ENCODE results near the gene CKS2. TPM values are rescaled to one million over a fixed set of nuclear protein-coding genes. Genes with fewer than 3 reads are reported as not detected.
A peak's percentile ranks its signal among the peaks of the same experiment; 100 is the strongest.

The CKS2 gene
- total and polyA plus RNA-seq, 2 experiments from 2014 or later = 512 to 1,783 TPM

GRCh38 chr9:89363921-89364665, 53.1 kb downstream of the CKS2 start (continued):
- TF ChIP-seq, protein P1, sequence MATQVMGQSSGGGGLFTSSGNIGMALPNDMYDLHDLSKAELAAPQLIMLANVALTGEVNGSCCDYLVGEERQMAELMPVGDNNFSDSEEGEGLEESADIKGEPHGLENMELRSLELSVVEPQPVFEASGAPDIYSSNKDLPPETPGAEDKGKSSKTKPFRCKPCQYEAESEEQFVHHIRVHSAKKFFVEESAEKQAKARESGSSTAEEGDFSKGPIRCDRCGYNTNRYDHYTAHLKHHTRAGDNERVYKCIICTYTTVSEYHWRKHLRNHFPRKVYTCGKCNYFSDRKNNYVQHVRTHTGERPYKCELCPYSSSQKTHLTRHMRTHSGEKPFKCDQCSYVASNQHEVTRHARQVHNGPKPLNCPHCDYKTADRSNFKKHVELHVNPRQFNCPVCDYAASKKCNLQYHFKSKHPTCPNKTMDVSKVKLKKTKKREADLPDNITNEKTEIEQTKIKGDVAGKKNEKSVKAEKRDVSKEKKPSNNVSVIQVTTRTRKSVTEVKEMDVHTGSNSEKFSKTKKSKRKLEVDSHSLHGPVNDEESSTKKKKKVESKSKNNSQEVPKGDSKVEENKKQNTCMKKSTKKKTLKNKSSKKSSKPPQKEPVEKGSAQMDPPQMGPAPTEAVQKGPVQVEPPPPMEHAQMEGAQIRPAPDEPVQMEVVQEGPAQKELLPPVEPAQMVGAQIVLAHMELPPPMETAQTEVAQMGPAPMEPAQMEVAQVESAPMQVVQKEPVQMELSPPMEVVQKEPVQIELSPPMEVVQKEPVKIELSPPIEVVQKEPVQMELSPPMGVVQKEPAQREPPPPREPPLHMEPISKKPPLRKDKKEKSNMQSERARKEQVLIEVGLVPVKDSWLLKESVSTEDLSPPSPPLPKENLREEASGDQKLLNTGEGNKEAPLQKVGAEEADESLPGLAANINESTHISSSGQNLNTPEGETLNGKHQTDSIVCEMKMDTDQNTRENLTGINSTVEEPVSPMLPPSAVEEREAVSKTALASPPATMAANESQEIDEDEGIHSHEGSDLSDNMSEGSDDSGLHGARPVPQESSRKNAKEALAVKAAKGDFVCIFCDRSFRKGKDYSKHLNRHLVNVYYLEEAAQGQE (IDR thresholded peaks at IDR 0.05; ENCODE audit: unreplicated experiment) = no peak
- TF ChIP-seq ZNF331 (CRISPR knock-in tag; IDR thresholded peaks at IDR 0.05; ENCODE audit: low read depth) = no peak

GRCh38 chr9:89364666-89365531, 53.9 kb downstream of the CKS2 start:
- Mint-ChIP-seq H3K9me3 (no peaks in the 10 kb centered on the region), H3K4me1 (no peaks in the 10 kb centered on the region), H3K4me3 (no peak overlapping the region), H3K27me3 (ENCODE audit: insufficient read depth, low read depth, poor library complexity) (peaks cover 5% of the 10 kb centered on the region), H3K27ac (peak overlapping the region; percentile 42; the same call in 1 of the 2 replicates), H3K36me3 (ENCODE audit: low read depth) (peaks cover 24% of the 10 kb centered on the region)
- Histone ChIP-seq H3K27ac (ENCODE audit: low read depth) (no peak overlapping the region), H2AFZ (no peak overlapping the region), H3F3A (replicated peaks; ENCODE audit: low read depth) (no peaks in the 10 kb centered on the region), H3K79me2 (replicated peaks; ENCODE audit: insufficient read depth) (no peaks in the 10 kb centered on the region), H3K36me3 (ENCODE audit: insufficient read depth) (peaks cover 14% of the 10 kb centered on the region; the same call in 1 of the 2 replicates), H3K4me1 (ENCODE audit: insufficient read depth) (no peaks in the 10 kb centered on the region), H3K9me2 (ENCODE audit: insufficient read depth) (no peaks in the 10 kb centered on the region), H4K20me1 (replicated peaks; ENCODE audit: insufficient read depth) (0 out of 2 replicates have a peak, but pooled peaks cover 6% of the 10 kb centered on the region), H3K4me2 (no peak overlapping the region), H3K4me3 (no peak overlapping the region), H3K27me3 (ENCODE audit: insufficient read depth) (no peaks in the 10 kb centered on the region)
- TF ChIP-seq EZH2phosphoT487 (IDR thresholded peaks at IDR 0.05; ENCODE audit: unreplicated experiment) = no peak
- no peak for TF ChIP-seq POLR2AphosphoS5 (IDR thresholded peaks at IDR 0.05; ENCODE audit: low read depth)
- TF ChIP-seq STAT1 (IDR thresholded peaks at IDR 0.05; ENCODE audit: unreplicated experiment) = no peak
- TF ChIP-seq EZH2 (IDR thresholded peaks at IDR 0.05; ENCODE audit: low read depth, unreplicated experiment) = no peak
- no peak for TF ChIP-seq NANOG (IDR thresholded peaks at IDR 0.05; ENCODE audit: borderline replicate concordance)
- TF ChIP-seq CREB1 (CRISPR knock-in tag; IDR thresholded peaks at IDR 0.05; ENCODE audit: low read depth) = no peak
- TF ChIP-seq, protein P2, sequence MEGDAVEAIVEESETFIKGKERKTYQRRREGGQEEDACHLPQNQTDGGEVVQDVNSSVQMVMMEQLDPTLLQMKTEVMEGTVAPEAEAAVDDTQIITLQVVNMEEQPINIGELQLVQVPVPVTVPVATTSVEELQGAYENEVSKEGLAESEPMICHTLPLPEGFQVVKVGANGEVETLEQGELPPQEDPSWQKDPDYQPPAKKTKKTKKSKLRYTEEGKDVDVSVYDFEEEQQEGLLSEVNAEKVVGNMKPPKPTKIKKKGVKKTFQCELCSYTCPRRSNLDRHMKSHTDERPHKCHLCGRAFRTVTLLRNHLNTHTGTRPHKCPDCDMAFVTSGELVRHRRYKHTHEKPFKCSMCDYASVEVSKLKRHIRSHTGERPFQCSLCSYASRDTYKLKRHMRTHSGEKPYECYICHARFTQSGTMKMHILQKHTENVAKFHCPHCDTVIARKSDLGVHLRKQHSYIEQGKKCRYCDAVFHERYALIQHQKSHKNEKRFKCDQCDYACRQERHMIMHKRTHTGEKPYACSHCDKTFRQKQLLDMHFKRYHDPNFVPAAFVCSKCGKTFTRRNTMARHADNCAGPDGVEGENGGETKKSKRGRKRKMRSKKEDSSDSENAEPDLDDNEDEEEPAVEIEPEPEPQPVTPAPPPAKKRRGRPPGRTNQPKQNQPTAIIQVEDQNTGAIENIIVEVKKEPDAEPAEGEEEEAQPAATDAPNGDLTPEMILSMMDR (conservative IDR thresholded peaks at IDR 0.05; ENCODE audit: low read depth in 2 of 2) = no peak
- TF ChIP-seq ZNF462 (CRISPR knock-in tag; IDR thresholded peaks at IDR 0.05) = no peak
- TF ChIP-seq ZNF331 (CRISPR knock-in tag; IDR thresholded peaks at IDR 0.05; ENCODE audit: low read depth) = no peak
- DNase-seq (ENCODE audit: low spot score) (no peak), ATAC-seq (peak; percentile 26)
